GM12891 (cell line): Measurements from ENCODE around the gene PSMF1.

ENCODE experiments used
- POLR2A ChIP-seq: IDR thresholded peaks from 2 replicates; pipeline ENCODE4 v1.6.1; 2011; ENCODE audit warnings: low read depth, low read length, control low read depth
- SPI1 ChIP-seq: IDR thresholded peaks from 2 replicates; pipeline ENCODE4 v1.6.1; 2011; ENCODE audit warnings: low read depth, low read length, control low read depth

- no peak for TF ChIP-seq POLR2A
- TF ChIP-seq SPI1, result no peak
Observed at GRCh38 chr20:1137236-1137635, 18.8 kb downstream of the PSMF1 start.
